HG03565 (cell line): ENCODE measurements around the gene ADAM23.

Source experiments
- ATAC-seq: cut with Tn5 transposase; IDR thresholded peaks from one replicate; pipeline ENCODE4 v1.9.1; 2021; ENCODE audit warnings: mild to moderate bottlenecking, moderate library complexity; ENCODE audit not compliant: unreplicated experiment

ADAM23 gene

DNA sequence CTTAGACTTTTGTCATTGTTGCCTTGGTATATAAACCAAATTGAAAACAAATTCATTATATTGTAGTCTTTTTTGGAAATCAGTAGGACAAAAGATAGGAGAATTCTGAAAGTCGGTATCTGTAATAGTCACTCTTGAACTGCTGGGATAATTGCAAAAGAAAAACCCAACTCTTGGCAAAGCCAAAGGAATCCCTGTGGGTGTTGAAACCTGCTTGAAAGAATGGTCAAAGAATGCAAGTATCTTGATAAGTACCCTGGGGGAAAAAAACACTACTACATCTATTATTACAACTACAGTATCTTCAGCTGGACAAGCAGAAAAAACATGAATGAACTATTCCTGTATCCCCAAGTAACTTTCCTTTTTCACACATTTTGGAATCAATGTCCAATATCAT is 191.7 kb downstream of the ADAM23 start:
- no peak for ATAC-seq

DNA sequence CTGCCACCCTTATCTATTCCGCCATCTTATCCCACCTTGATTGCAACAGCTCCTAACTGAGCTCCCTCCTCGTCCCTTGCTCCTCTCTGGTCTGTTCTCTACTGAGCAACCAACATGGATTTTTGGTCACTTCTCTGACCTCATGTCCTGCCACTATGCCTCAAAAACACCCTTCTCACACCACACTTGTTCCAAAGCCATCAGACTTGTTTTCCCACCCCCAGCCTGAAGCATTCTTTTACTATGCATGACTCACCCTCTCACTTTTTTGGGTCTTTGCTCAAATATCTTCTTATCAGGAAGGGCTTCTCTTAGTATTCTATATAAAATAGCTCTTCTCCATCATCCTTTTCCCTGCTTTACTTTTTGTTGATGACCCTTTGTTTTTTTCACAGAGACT is 196.3 kb downstream of the ADAM23 start:
- ATAC-seq: no peak

DNA sequence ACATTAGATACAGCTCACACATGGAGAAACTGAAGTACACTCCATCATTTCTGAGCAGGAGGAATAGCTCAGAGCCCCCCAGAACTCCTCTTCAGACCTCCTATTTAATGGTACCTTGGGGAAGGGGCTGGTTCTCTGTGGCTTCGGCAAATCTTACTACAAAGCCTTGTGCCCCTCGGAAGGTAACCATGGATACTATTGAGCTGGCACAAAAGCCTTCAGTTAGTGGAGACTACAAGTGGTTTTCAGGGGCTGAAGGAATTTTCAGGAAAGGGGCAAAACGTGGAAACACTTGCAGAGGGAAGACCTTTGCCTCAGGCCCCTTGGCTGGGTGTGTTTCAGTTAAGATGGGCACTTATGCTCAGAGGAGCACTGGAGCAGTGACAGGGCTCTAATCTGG is 197.9 kb downstream of the ADAM23 start:
- ATAC-seq: no peak

DNA sequence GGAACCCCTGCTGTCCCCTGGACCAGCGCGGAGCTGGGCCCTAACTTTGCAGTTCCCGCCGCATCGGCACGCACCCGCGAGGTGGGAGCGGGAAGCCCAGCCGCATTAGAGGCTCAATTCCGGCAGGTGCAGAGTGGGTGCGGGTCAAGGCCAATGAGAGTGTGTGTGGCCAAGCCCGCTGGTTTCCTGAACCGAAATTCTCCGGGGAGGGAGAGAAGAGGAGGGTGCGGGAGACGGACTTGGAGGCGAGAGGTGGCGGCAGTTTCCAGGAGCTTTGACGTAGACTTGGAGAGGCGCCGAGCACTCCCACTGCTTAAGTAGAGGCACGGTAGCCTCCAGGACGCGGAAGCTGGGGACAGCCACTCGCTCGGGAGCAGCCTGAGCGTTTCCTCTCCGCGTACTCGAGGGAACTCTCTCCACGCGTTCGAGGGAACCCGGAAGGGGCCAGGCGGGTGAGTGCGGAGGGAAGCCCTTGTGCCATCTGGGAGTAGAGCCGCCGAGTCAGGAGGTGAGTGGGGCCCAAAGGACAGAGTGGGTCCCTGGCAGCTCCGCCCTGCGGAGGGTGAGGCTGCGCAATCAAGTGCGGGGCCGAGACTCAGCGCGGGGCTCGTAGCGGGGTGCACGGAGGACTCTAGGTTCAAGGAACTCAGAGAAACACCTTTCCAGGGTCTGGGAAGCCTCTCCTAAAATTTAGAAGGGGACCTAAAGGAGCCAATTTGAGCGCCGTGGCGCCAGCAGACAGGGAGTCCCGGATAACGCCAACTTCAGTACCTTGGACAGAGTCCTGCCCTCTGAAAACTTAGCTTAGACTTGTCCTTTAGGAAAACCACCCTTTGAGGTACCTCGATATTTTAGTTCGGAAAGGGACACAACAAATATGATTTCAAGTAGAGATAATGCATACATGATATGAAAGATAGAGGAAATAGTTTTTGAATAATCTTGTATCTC is 199.0 kb downstream of the ADAM23 start, which contains the start of gene FAM237A:
FAM237A (plus strand) TSS at position 413 of the 951 bp plus-strand sequence. CDS start 1,750 bp downstream, outside the sequence.
- ATAC-seq: no peak

DNA sequence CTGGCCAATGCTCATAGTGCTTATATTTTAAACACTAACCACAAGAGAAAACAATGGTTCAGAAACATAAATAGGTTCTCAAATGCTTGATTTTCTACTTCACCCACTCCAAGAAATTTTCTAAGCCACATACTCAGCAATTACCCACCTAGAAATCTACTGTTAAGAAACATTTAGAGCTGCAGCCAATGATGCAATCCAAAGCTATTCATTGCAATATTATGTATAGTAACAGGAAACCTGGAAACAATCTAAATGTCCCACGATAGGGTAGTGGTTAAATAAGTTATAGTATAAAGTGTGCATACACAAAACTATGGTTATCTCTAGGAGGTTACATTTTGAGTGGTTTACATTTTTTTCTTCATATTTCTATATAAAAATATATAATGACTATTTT is 204.7 kb downstream of the ADAM23 start:
- ATAC-seq: no peak

DNA sequence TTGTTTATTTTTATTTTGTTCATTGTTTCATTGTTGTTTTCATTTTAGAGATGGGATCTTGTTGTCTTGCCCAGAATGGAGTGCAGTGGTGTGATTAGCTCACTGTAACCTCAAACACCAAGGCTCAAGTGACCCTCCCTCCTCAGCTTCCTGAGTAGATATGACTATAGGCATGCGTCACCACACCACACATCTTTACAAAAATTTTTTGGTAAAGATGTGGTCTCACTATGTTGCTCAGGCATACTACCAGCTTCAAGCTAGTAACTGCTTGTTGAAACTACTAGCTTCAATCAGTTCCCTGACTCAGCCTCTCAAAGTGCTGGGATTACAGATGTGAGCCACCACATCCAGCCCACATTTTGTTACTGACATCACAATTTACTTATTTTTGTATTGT is 213.8 kb downstream of the ADAM23 start:
- no peak for ATAC-seq

DNA sequence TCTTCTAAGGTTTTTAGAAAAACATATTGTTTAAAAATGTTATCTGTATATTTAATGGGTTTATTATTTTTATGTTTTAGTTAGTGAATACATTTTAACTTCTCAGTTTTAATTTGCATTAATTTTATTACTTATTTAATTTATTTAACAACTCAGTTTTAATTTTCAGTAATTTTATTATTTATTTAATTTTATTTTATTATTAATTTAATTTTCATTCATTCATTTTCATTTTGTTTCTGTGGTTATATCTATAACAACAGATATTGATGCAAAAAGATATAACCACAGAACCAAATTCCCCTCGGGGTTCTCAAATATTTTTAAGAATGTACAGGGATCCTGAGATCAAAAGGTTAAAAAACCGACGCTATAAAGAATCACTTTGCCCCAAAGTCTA is 221.9 kb downstream of the ADAM23 start:
- no peak for ATAC-seq
